Measurements from ENCODE around the gene SNTG2.
A peak's percentile ranks its signal among the peaks of the same experiment; 100 is the strongest.
"Not testable (repeated sequence)": the region's sequence is repeated elsewhere in the genome, so short reads cannot be mapped to it uniquely, and the experiment has no call there.

SNTG2 gene

GRCh38 chr2:1060372-1060771 lies 109.7 kb downstream of the SNTG2 start:
- DNase-seq: no peak

GRCh38 chr2:1060987-1061386 lies 110.3 kb downstream of the SNTG2 start:
- no peak for DNase-seq

GRCh38 chr2:1068241-1068640 lies 117.6 kb downstream of the SNTG2 start:
- no peak for DNase-seq

GRCh38 chr2:1068822-1069221 lies 118.2 kb downstream of the SNTG2 start:
- DNase-seq: no peak

- no peak for DNase-seq
These were observed 119.2 kb downstream of the SNTG2 start for GRCh38 chr2:1069847-1070246.

GRCh38 chr2:1070601-1071000 lies 120.0 kb downstream of the SNTG2 start:
- DNase-seq: peak; percentile 43 to 76

- no peak for DNase-seq
These were observed 121.0 kb downstream of the SNTG2 start for GRCh38 chr2:1071650-1072049.

GRCh38 chr2:1072250-1072649 lies 121.6 kb downstream of the SNTG2 start:
- no peak for DNase-seq

GRCh38 chr2:1077911-1078310 lies 127.3 kb downstream of the SNTG2 start:
- no peak for DNase-seq

GRCh38 chr2:1078326-1078725 lies 127.7 kb downstream of the SNTG2 start:
- no peak for DNase-seq

GRCh38 chr2:1079873-1080799 lies 129.5 kb downstream of the SNTG2 start:
- no peak for DNase-seq

- DNase-seq: no peak
These were observed 131.0 kb downstream of the SNTG2 start for GRCh38 chr2:1081451-1082225.

- DNase-seq: no peak
These were observed 132.0 kb downstream of the SNTG2 start for GRCh38 chr2:1082456-1083205.

GRCh38 chr2:1088192-1088860 lies 137.7 kb downstream of the SNTG2 start:
- DNase-seq: no peak

GRCh38 chr2:1088940-1089339 lies 138.3 kb downstream of the SNTG2 start:
- no peak for DNase-seq

- no peak for DNase-seq
These were observed 141.4 kb downstream of the SNTG2 start for GRCh38 chr2:1091895-1092585.

- DNase-seq: not testable (repeated sequence)
These were observed 143.0 kb downstream of the SNTG2 start for GRCh38 chr2:1093668-1094067.

- no peak for DNase-seq
These were observed 146.5 kb downstream of the SNTG2 start for GRCh38 chr2:1097101-1097500.

GRCh38 chr2:1099418-1099817 lies 148.8 kb downstream of the SNTG2 start:
- DNase-seq: peak in 1 of 2 experiments; percentile 28

- no peak for DNase-seq
These were observed 150.5 kb downstream of the SNTG2 start for GRCh38 chr2:1101011-1101782.

- DNase-seq: no peak
These were observed 151.4 kb downstream of the SNTG2 start for GRCh38 chr2:1101982-1102590.

All from NCI-H526 (cell line).